HepG2 (cell line): ENCODE measurements around the gene DDRGK1. TPM values are rescaled to one million over a fixed set of nuclear protein-coding genes. Genes with fewer than 3 reads are reported as not detected.

Source experiments
- ATAC-seq: fragments of 200-7000 bp; cut with Tn5 transposase; 3 replicates; pipeline ENCODE4 v1.9.1; 2020; ENCODE audit warnings: mild to moderate bottlenecking, moderate library complexity
- BruUV-seq: library from RNA; stranded (reverse); fragments of 400-500 nt; replicated peaks from 2 replicates; lab custom pipeline; 2021; lab: Mats Ljungman, UMichigan
- CTCF ChIA-PET: fragments of 300-600 bp; formaldehyde crosslinking; extraction: SDS; loops from one replicate; lab custom pipeline; 2021; ENCODE audit warnings: low total read pairs, inconsistent platforms, low intra/inter-chr PET ratio; lab: Yijun Ruan, JAX
- POLR2A ChIA-PET: fragments of 350-600 bp; sonication (Branson Sonifier 250); formaldehyde crosslinking; loops from one replicate; lab custom pipeline; 2020; ENCODE audit warnings: antibody characterized with exemption, inconsistent platforms; lab: Yijun Ruan, JAX
- DNase-seq: peaks from one replicate; pipeline ENCODE4 v3.0.0-alpha.2; 2015; ENCODE audit warnings: low spot score
- FAIRE-seq: peaks from 3 replicates; lab custom pipeline; 2011; peaks lifted over from hg19 to GRCh38; lab: Jason Lieb, UNC
- H2AFZ ChIP-seq: one replicate; pipeline ENCODE4 v1.6.1; 2011; ENCODE audit warnings: low read length, inconsistent platforms
- H3K27ac ChIP-seq: fragments of 300-600 bp; 3 replicates; pipeline ENCODE4 v1.8.0; 2011; ENCODE audit warnings: mixed run types, mild to moderate bottlenecking, mixed read lengths, low read length, inconsistent platforms; ENCODE audit not compliant: insufficient read depth; ENCODE audit errors: extremely low read length
- H3K27me3 ChIP-seq, 2 experiments: fragments of 200-600 bp in 1 of 2; 2 replicates in 1 of 2; 3 replicates in 1 of 2; pipeline versions ENCODE4 v1.6.0 to v1.8.0; 2011; ENCODE audit warnings: low read length in 2 of 2, mild to moderate bottlenecking in 2 of 2, moderate library complexity in 2 of 2, inconsistent platforms in 1 of 2; ENCODE audit not compliant: insufficient read depth in 2 of 2, control insufficient read depth in 1 of 2
- H3K36me3 ChIP-seq, 2 experiments: fragments of 200-600 bp in 1 of 2; replicated peaks in 1 of 2; 2 replicates in 1 of 2; 3 replicates in 1 of 2; pipeline versions ENCODE4 v1.5.1 to v1.8.0; 2011; ENCODE audit warnings: low read length in 2 of 2, inconsistent platforms in 1 of 2; ENCODE audit not compliant: insufficient read depth in 2 of 2, control insufficient read depth in 1 of 2
- H3K4me1 ChIP-seq: 2 replicates; pipeline ENCODE4 v1.5.1; 2012; ENCODE audit warnings: low read length, inconsistent platforms; ENCODE audit not compliant: insufficient read depth
- H3K4me2 ChIP-seq: 2 replicates; pipeline ENCODE4 v1.6.0; 2011; ENCODE audit warnings: low read depth, low read length, inconsistent platforms
- H3K4me3 ChIP-seq, 3 experiments: fragments of 200-600 bp in 1 of 3; sonication (generic), shearing (Covaris generic) in 1 of 3; replicated peaks in 1 of 3; 2 replicates each; pipeline ENCODE4 v1.5.1; 2011 to 2016; ENCODE audit warnings: low read length in 3 of 3, inconsistent platforms in 2 of 3, low read depth in 2 of 3, mild to moderate bottlenecking in 2 of 3, control low read depth in 1 of 3, mixed read lengths in 1 of 3; ENCODE audit not compliant: insufficient read depth in 1 of 3
- H3K79me2 ChIP-seq: one replicate; pipeline ENCODE4 v1.6.1; 2011; ENCODE audit warnings: low read length, inconsistent platforms; ENCODE audit not compliant: insufficient read depth
- H3K9ac ChIP-seq: 2 replicates; pipeline ENCODE4 v1.6.0; 2011; ENCODE audit warnings: mild to moderate bottlenecking, low read depth, low read length, inconsistent platforms; ENCODE audit not compliant: insufficient read depth
- H3K9me3 ChIP-seq: 2 replicates; pipeline ENCODE4 v1.5.1; 2012; ENCODE audit warnings: mild to moderate bottlenecking, low read length
- H4K20me1 ChIP-seq: 2 replicates; pipeline ENCODE4 v1.6.0; 2011; ENCODE audit warnings: inconsistent platforms, mild to moderate bottlenecking, low read length, moderate library complexity; ENCODE audit not compliant: insufficient read depth
- AGO1 ChIP-seq: fragments of 200-400 bp; formaldehyde crosslinking; IDR thresholded peaks from 2 replicates; pipeline ENCODE4 v1.6.1; 2017; ENCODE audit warnings: mild to moderate bottlenecking, low read depth, low read length, moderate library complexity; ENCODE audit not compliant: poor library complexity, severe bottlenecking
- GATAD1 ChIP-seq: IDR thresholded peaks from 2 replicates; pipeline ENCODE4 v1.6.1; 2016; ENCODE audit warnings: missing genetic modification reagents, missing compliant biosample characterization
- GMEB2 ChIP-seq: IDR thresholded peaks from 2 replicates; pipeline ENCODE4 v1.6.1; 2016; ENCODE audit warnings: missing biosample characterization, missing genetic modification reagents, low read depth
- IKZF5 ChIP-seq: IDR thresholded peaks from 2 replicates; pipeline ENCODE4 v1.6.1; 2018; ENCODE audit warnings: missing genetic modification reagents, mild to moderate bottlenecking, missing compliant biosample characterization
- MXD4 ChIP-seq: IDR thresholded peaks from 2 replicates; pipeline ENCODE4 v1.6.1; 2016; ENCODE audit warnings: mild to moderate bottlenecking, missing biosample characterization, missing genetic modification reagents
- NFE2L1 ChIP-seq: sonication (generic); formaldehyde crosslinking; IDR thresholded peaks from 2 replicates; pipeline ENCODE4 v1.4.0; 2020; ENCODE audit warnings: missing genetic modification reagents, mild to moderate bottlenecking, borderline replicate concordance
- PHF21A ChIP-seq: sonication (generic); formaldehyde crosslinking; IDR thresholded peaks from 2 replicates; pipeline ENCODE4 v1.5.0; 2020; ENCODE audit warnings: mild to moderate bottlenecking, missing genetic modification reagents
- POLR2AphosphoS5 ChIP-seq: IDR thresholded peaks from 2 replicates; pipeline ENCODE4 v1.6.1; 2012; ENCODE audit warnings: low read depth, low read length
- SOX5 ChIP-seq: IDR thresholded peaks from 2 replicates; pipeline ENCODE4 v1.6.1; 2016; ENCODE audit warnings: borderline replicate concordance
- ZNF251 ChIP-seq: sonication (generic); formaldehyde crosslinking; IDR thresholded peaks from 2 replicates; pipeline ENCODE4 v1.9.0; 2021; ENCODE audit warnings: mild to moderate bottlenecking, missing genetic modification reagents
- ZNF260 ChIP-seq: sonication (generic); formaldehyde crosslinking; IDR thresholded peaks from 2 replicates; pipeline ENCODE4 v1.4.0; 2020; ENCODE audit warnings: missing genetic modification reagents, low read depth, mild to moderate bottlenecking, borderline replicate concordance
- ZNF709 ChIP-seq: sonication (generic); formaldehyde crosslinking; IDR thresholded peaks from 2 replicates; pipeline ENCODE4 v1.5.0; 2020; ENCODE audit warnings: mild to moderate bottlenecking, missing genetic modification reagents
- WGBS: methylation state at CpG from one replicate; pipeline ENCODE4 v1.1.6; 2017; ENCODE audit warnings: low lambda C conversion rate; 5-methylcytosine and 5-hydroxymethylcytosine counted together
- in situ Hi-C: cut with HindIII; loops from 2 replicates; pipeline ENCODE4 v1.10.0; 2017; ENCODE audit warnings: low pct_unique_long_range_greater_than_20kb; ENCODE audit not compliant: extremely low pct_ligation_motif_present
- intact Hi-C: fragments of 100-400 bp; cut with micrococcal nuclease; formaldehyde crosslinking; loops from one replicate; pipeline ENCODE4 v1.10.0; 2022; ENCODE audit not compliant: unreplicated experiment
- polyA plus RNA-seq, 8 experiments: library from polyadenylated mRNA; depleted of rRNA in 3 of 8; stranded (reverse) in 7 of 8; unstranded in 1 of 8; fragments of >200 nt; fragmentation: Illumina TruSeq in 4 of 8; extraction: Trizol in 4 of 8; gene quantifications; 2 replicates each; pipeline versions ENCODE4 v1.2.1 to v1.2.3, GENCODE V29; 2011 to 2016; ENCODE audit warnings: low read depth in 4 of 8, missing spikeins in 1 of 8, mixed read lengths in 1 of 8; ENCODE audit not compliant: insufficient read depth in 1 of 8
- total RNA-seq, 5 experiments: library from RNA; depleted of rRNA; stranded (reverse); fragments of >200 nt; fragmentation: Illumina TruSeq; extraction: Trizol; gene quantifications; 2 replicates each; pipeline ENCODE4 v1.2.3, GENCODE V29; 2016; ENCODE audit warnings: low read depth in 1 of 5

The DDRGK1 gene
- total and polyA plus RNA-seq, 2 of the 13 experiments (the other 11 are each of a cell fraction or from before 2014, with no cell fraction given), result 96.7 to 149 TPM

GRCh38 chr20:3213226-3213625 lies 8.7 kb upstream of the DDRGK1 start (continued):
- TF ChIP-seq ZNF251 (CRISPR knock-in tag) (no peak), POLR2AphosphoS5 (no peak), MXD4 (no peak), ZNF260 (no peak), IKZF5 (CRISPR knock-in tag) (no peak), PHF21A (no peak), GATAD1 (no peak), GMEB2 (CRISPR knock-in tag) (no peak)
- TF ChIP-seq, all 625 proteins: peak for 0

- intact Hi-C loops, result no loop called here
- ATAC-seq, result peak; percentile 2; the same call in 2 of the 3 replicates
- Histone ChIP-seq H3K27ac (peak overlapping the region; percentile 75), H3K9ac (peak overlapping the region; percentile 94), H3K9me3 (no peaks in the 10 kb centered on the region), H3K4me2 (peak overlapping the region; percentile 99), H3K4me1 (peaks cover 35% of the 10 kb centered on the region), H3K36me3 (peaks cover 16 to 21% of the 10 kb centered on the region in 2 experiments), H2AFZ (no peak overlapping the region), H4K20me1 (no peaks in the 10 kb centered on the region), H3K79me2 (peaks cover 44% of the 10 kb centered on the region), H3K27me3 (peaks cover 0 to 6% of the 10 kb centered on the region in 2 experiments; a peak in 1 of 5 replicates), H3K4me3 (peak overlapping the region; percentile 89 to 99 (median 90))
- no peak for DNase-seq
- no peak for FAIRE-seq
- no TSS peak for BruUV-seq
- in situ Hi-C loops, result no loop called here
- POLR2A ChIA-PET, result interaction anchor here (0.6 to 9.7 kb wide), 11 partner anchors 11 to 683 kb away, joined by 3 to 149 read pairs (median 5); partner anchors contain the start of genes MRPS26 and SLC4A11
- 48% methylated on average over 2 of the region's 2 CpGs for WGBS
- CTCF ChIA-PET, result no interaction called here
- TF ChIP-seq ZNF709 (CRISPR knock-in tag) (0 out of 2 replicates have a peak, but pooled peaks have one; percentile 34), SOX5 (no peak), AGO1 (no peak), NFE2L1 (0 out of 2 replicates have a peak, but pooled peaks have one; percentile 62)
Measured at GRCh38 chr20:3210346-3210745, 5.9 kb upstream of the DDRGK1 start.
